ENCODE measurements around the gene TBXAS1.

DNA sequence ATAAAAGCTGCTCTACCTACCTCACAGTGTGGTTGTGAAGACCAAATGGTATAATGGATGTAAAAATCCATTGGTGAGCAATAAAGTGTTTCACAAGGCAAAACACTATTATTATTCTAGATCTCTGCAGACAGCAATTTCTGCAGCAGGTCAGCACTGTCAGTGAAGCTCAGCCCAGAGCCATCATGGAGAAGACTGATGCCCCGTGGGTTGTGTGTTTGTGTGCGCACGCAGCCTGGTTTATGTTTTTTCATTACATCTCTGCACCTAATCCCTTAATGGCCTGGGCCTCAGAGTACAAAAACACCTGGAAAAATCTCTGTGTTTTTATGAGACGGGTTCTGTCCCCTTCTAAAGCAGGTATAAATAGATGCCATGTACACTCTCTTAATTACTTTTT is 169.5 kb downstream of the TBXAS1 start:
- no peak for TF ChIP-seq BHLHE40 (IDR thresholded peaks at IDR 0.05; ENCODE audit: borderline replicate concordance)
- no peak for TF ChIP-seq ARNT (IDR thresholded peaks at IDR 0.05)
- no peak for TF ChIP-seq ZNF384 (IDR thresholded peaks at IDR 0.05)
- no peak for TF ChIP-seq FOXM1 (IDR thresholded peaks at IDR 0.05; ENCODE audit: borderline replicate concordance)
- TF ChIP-seq, protein P1, sequence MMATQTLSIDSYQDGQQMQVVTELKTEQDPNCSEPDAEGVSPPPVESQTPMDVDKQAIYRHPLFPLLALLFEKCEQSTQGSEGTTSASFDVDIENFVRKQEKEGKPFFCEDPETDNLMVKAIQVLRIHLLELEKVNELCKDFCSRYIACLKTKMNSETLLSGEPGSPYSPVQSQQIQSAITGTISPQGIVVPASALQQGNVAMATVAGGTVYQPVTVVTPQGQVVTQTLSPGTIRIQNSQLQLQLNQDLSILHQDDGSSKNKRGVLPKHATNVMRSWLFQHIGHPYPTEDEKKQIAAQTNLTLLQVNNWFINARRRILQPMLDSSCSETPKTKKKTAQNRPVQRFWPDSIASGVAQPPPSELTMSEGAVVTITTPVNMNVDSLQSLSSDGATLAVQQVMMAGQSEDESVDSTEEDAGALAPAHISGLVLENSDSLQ (IDR thresholded peaks at IDR 0.05), result no peak
- no peak for TF ChIP-seq FOXA1 (IDR thresholded peaks at IDR 0.05)
- no peak for TF ChIP-seq TARDBP (IDR thresholded peaks at IDR 0.05)
- TF ChIP-seq SP1 (IDR thresholded peaks at IDR 0.05), result no peak
- no peak for TF ChIP-seq CTBP1 (IDR thresholded peaks at IDR 0.05; ENCODE audit: borderline replicate concordance)
- TF ChIP-seq LEF1 (IDR thresholded peaks at IDR 0.05; ENCODE audit: borderline replicate concordance), result no peak
- no peak for TF ChIP-seq SUZ12 (IDR thresholded peaks at IDR 0.05)
- TF ChIP-seq HDGF (IDR thresholded peaks at IDR 0.05; ENCODE audit: borderline replicate concordance), result no peak
- TF ChIP-seq L3MBTL2 (conservative IDR thresholded peaks at IDR 0.05), result no peak
- no peak for TF ChIP-seq NFRKB (IDR thresholded peaks at IDR 0.05)

Data from HEK293T (cell line).